HepG2 (cell line): Measurements from ENCODE around the gene TAF9B. TPM values are rescaled to one million over a fixed set of nuclear protein-coding genes. Genes with fewer than 3 reads are reported as not detected.

Experiments used
- ARID4A ChIP-seq: sonication (generic); formaldehyde crosslinking; IDR thresholded peaks from 2 replicates; pipeline ENCODE4 v1.5.0; 2020; ENCODE audit warnings: mild to moderate bottlenecking, missing genetic modification reagents, borderline replicate concordance
- ARNT2 ChIP-seq: sonication (generic); formaldehyde crosslinking; IDR thresholded peaks from 2 replicates; pipeline ENCODE4 v1.8.0; 2022; ENCODE audit warnings: mild to moderate bottlenecking, low read depth, missing genetic modification reagents, moderate library complexity
- BRCA1 ChIP-seq: sonication (generic); formaldehyde crosslinking; IDR thresholded peaks from 2 replicates; pipeline ENCODE4 v1.4.0; 2020; ENCODE audit warnings: missing genetic modification reagents
- FOXK1 ChIP-seq: sonication (generic); formaldehyde crosslinking; IDR thresholded peaks from 2 replicates; pipeline ENCODE4 v1.4.0; 2020; ENCODE audit warnings: low read depth, missing genetic modification reagents, borderline replicate concordance
- FOXP1 ChIP-seq, 2 experiments: fragments of 450-650 bp in 1 of 2; IDR thresholded peaks; 2 replicates each; pipeline ENCODE4 v1.6.1; 2017 to 2018; ENCODE audit warnings: antibody characterized with exemption in 1 of 2
- HNF4G ChIP-seq, 2 experiments: sonication (generic) in 1 of 2; formaldehyde crosslinking in 1 of 2; IDR thresholded peaks; 2 replicates each; pipeline versions ENCODE4 v1.4.0 to v1.6.1; 2011 to 2020; ENCODE audit warnings: borderline replicate concordance in 2 of 2, low read depth in 2 of 2, mild to moderate bottlenecking in 2 of 2, low read length in 1 of 2, missing genetic modification reagents in 1 of 2, moderate library complexity in 1 of 2
- HNRNPUL1 ChIP-seq: fragments of 200-400 bp; formaldehyde crosslinking; IDR thresholded peaks from 2 replicates; pipeline ENCODE4 v1.6.1; 2017; ENCODE audit warnings: low read depth, mild to moderate bottlenecking, low read length, moderate library complexity
- HOXA3 ChIP-seq: sonication (generic); formaldehyde crosslinking; IDR thresholded peaks from 2 replicates; pipeline ENCODE4 v1.5.0; 2020; ENCODE audit warnings: missing genetic modification reagents
- MATR3 ChIP-seq: sonication (generic); formaldehyde crosslinking; IDR thresholded peaks from 2 replicates; pipeline ENCODE4 v1.4.0; 2020; ENCODE audit warnings: missing genetic modification reagents
- MXD3 ChIP-seq: IDR thresholded peaks from 2 replicates; pipeline ENCODE4 v1.6.1; 2016; ENCODE audit warnings: mild to moderate bottlenecking, missing biosample characterization, missing genetic modification reagents
- NCOA5 ChIP-seq: sonication (generic); formaldehyde crosslinking; IDR thresholded peaks from 2 replicates; pipeline ENCODE4 v1.4.0; 2020; ENCODE audit warnings: missing genetic modification reagents
- NFE2L1 ChIP-seq: sonication (generic); formaldehyde crosslinking; IDR thresholded peaks from 2 replicates; pipeline ENCODE4 v1.4.0; 2020; ENCODE audit warnings: missing genetic modification reagents, mild to moderate bottlenecking, borderline replicate concordance
- PRPF4 ChIP-seq: fragments of 200-400 bp; formaldehyde crosslinking; IDR thresholded peaks from 2 replicates; pipeline ENCODE4 v1.6.1; 2016; ENCODE audit warnings: low read length, low read depth; ENCODE audit not compliant: poor library complexity, severe bottlenecking
- SCMH1 ChIP-seq: sonication (generic); formaldehyde crosslinking; IDR thresholded peaks from 2 replicates; pipeline ENCODE4 v1.9.0; 2021; ENCODE audit warnings: missing genetic modification reagents, mild to moderate bottlenecking, borderline replicate concordance
- TARDBP ChIP-seq: sonication (generic); formaldehyde crosslinking; IDR thresholded peaks from 2 replicates; pipeline ENCODE4 v1.8.0; 2022; ENCODE audit warnings: mild to moderate bottlenecking, missing genetic modification reagents
- ZBTB39 ChIP-seq: sonication (generic); formaldehyde crosslinking; IDR thresholded peaks from 2 replicates; pipeline ENCODE4 v1.5.0; 2020; ENCODE audit warnings: missing genetic modification reagents
- ZFP90 ChIP-seq: sonication (generic); formaldehyde crosslinking; IDR thresholded peaks from 2 replicates; pipeline ENCODE4 v1.8.0; 2022; ENCODE audit warnings: missing genetic modification reagents, mild to moderate bottlenecking, inconsistent platforms, borderline replicate concordance
- ZNF10 ChIP-seq: sonication (generic); formaldehyde crosslinking; IDR thresholded peaks from 2 replicates; pipeline ENCODE4 v1.4.0; 2020; ENCODE audit warnings: mild to moderate bottlenecking, low read depth, missing genetic modification reagents, borderline replicate concordance
- ZNF180 ChIP-seq: sonication (generic); formaldehyde crosslinking; IDR thresholded peaks from 2 replicates; pipeline ENCODE4 v1.4.0; 2020; ENCODE audit warnings: low read depth, missing genetic modification reagents, borderline replicate concordance
- ZNF883 ChIP-seq: sonication (generic); formaldehyde crosslinking; IDR thresholded peaks from 2 replicates; pipeline ENCODE4 v1.5.1; 2020; ENCODE audit warnings: mild to moderate bottlenecking, missing genetic modification reagents; ENCODE audit errors: not compliant biosample characterization
- ZSCAN22 ChIP-seq: sonication (generic); formaldehyde crosslinking; IDR thresholded peaks from 2 replicates; pipeline ENCODE4 v1.4.0; 2020; ENCODE audit warnings: mild to moderate bottlenecking, missing genetic modification reagents
- ZZZ3 ChIP-seq: sonication (generic); formaldehyde crosslinking; IDR thresholded peaks from 2 replicates; pipeline ENCODE4 v1.4.0; 2020; ENCODE audit warnings: missing genetic modification reagents, mild to moderate bottlenecking, borderline replicate concordance
- polyA plus RNA-seq, 8 experiments: library from polyadenylated mRNA; depleted of rRNA in 3 of 8; stranded (reverse) in 7 of 8; unstranded in 1 of 8; fragments of >200 nt; fragmentation: Illumina TruSeq in 4 of 8; extraction: Trizol in 4 of 8; gene quantifications; 2 replicates each; pipeline versions ENCODE4 v1.2.1 to v1.2.3, GENCODE V29; 2011 to 2016; ENCODE audit warnings: low read depth in 4 of 8, missing spikeins in 1 of 8, mixed read lengths in 1 of 8; ENCODE audit not compliant: insufficient read depth in 1 of 8
- total RNA-seq, 5 experiments: library from RNA; depleted of rRNA; stranded (reverse); fragments of >200 nt; fragmentation: Illumina TruSeq; extraction: Trizol; gene quantifications; 2 replicates each; pipeline ENCODE4 v1.2.3, GENCODE V29; 2016; ENCODE audit warnings: low read depth in 1 of 5

Gene TAF9B
- total and polyA plus RNA-seq, 2 of the 13 experiments (the other 11 are each of a cell fraction or from before 2014, with no cell fraction given): 10.8 to 15.2 TPM

GRCh38 chrX:78103623-78104446 is 35.6 kb downstream of the TAF9B start, which contains the start of gene PGK1 (continued):
- no peak for TF ChIP-seq NFE2L1
- 0 out of 2 replicates have a peak, but pooled peaks have one; percentile 20 for TF ChIP-seq BRCA1 (CRISPR knock-in tag)
- TF ChIP-seq ZFP90: no peak
- TF ChIP-seq ZBTB39 (CRISPR knock-in tag): no peak
- TF ChIP-seq ZNF10 (CRISPR knock-in tag): no peak
- TF ChIP-seq ZSCAN22 (CRISPR knock-in tag): no peak
- TF ChIP-seq HNF4G (IDR thresholded peaks at IDR 0.05; ENCODE audit: borderline replicate concordance, low read depth, low read length): no peak
- TF ChIP-seq HNF4G (CRISPR knock-in tag; IDR thresholded peaks at IDR 0.05; ENCODE audit: borderline replicate concordance, low read depth): no peak; the same call in 1 of the 2 replicates
- TF ChIP-seq MXD3 (CRISPR knock-in tag): peak; percentile 65; the same call in 1 of the 2 replicates
- no peak for TF ChIP-seq SCMH1
- peak; percentile 85 for TF ChIP-seq ARNT2 (CRISPR knock-in tag)
- TF ChIP-seq HNRNPUL1: no peak
- peak; percentile 44; the same call in 1 of the 2 replicates for TF ChIP-seq FOXK1 (CRISPR knock-in tag)
- peak; percentile 85 for TF ChIP-seq TARDBP
- TF ChIP-seq PRPF4: no peak
- no peak for TF ChIP-seq ZNF180
- TF ChIP-seq FOXP1 (IDR thresholded peaks at IDR 0.05): no peak
- no peak for TF ChIP-seq FOXP1 (CRISPR knock-in tag; IDR thresholded peaks at IDR 0.05)
- peak; percentile 96 for TF ChIP-seq HOXA3
- peak; percentile 88 for TF ChIP-seq ARID4A (CRISPR knock-in tag)
- no peak for TF ChIP-seq MATR3 (CRISPR knock-in tag)
- no peak; the same call in 1 of the 2 replicates for TF ChIP-seq ZZZ3 (CRISPR knock-in tag)
- TF ChIP-seq NCOA5 (CRISPR knock-in tag): no peak
- TF ChIP-seq ZNF883 (CRISPR knock-in tag): peak; percentile 55
